Testis (tissue), 2 donors: ENCODE measurements around the gene OPA1.

Experiments
- CTCF ChIP-seq, 3 experiments: fragments of 450-650 bp in 2 of 3; fragments of 200-600 bp in 1 of 3; sonication (generic) in 1 of 3; IDR thresholded peaks; one replicate each; pipeline ENCODE4 v1.5.1; 2016 to 2019; ENCODE audit warnings: antibody characterized with exemption in 3 of 3, mild to moderate bottlenecking in 2 of 3, moderate library complexity in 1 of 3
- POLR2A ChIP-seq: fragments of 450-650 bp; IDR thresholded peaks from one replicate; pipeline ENCODE4 v1.6.1; 2017; ENCODE audit warnings: antibody characterized with exemption, mild to moderate bottlenecking, moderate library complexity

- TF ChIP-seq CTCF (IDR thresholded peaks at IDR 0.05) (no peak), POLR2A (no peak)
These were observed 84.7 kb downstream of the OPA1 start for GRCh38 chr3:193677734-193678133.
